Measurements from ENCODE around the gene GPR39. TPM values are rescaled to one million over a fixed set of nuclear protein-coding genes. Genes with fewer than 3 reads are reported as not detected.

Gene GPR39
- total RNA-seq, 1 donor from 2014 or later, result 7.1 TPM

GRCh38 chr2:132426656-132427055, 10.1 kb downstream of the GPR39 start:
- no peak overlapping the region for H3K4me3 ChIP-seq (ENCODE audit: low read depth, low read length)
- DNase-seq (ENCODE audit: low read depth) (no peak), FAIRE-seq (no peak)
- no peaks in the 10 kb centered on the region for H3K36me3 ChIP-seq (ENCODE audit: control insufficient read depth, insufficient read depth, low read length)
- TF ChIP-seq CTCF (IDR thresholded peaks at IDR 0.05; ENCODE audit: insufficient read depth, low read length, severe bottlenecking), result no peak
- no peaks in the 10 kb centered on the region for H3K27me3 ChIP-seq (ENCODE audit: control insufficient read depth, insufficient read depth, low read length)

GRCh38 chr2:132429351-132429750, 12.7 kb downstream of the GPR39 start:
- H3K4me3 ChIP-seq (ENCODE audit: low read depth, low read length), result no peak overlapping the region
- no peak for FAIRE-seq
- H3K27me3 ChIP-seq (ENCODE audit: control insufficient read depth, insufficient read depth, low read length), result no peaks in the 10 kb centered on the region
- no peak for DNase-seq (ENCODE audit: low read depth)
- H3K36me3 ChIP-seq (ENCODE audit: control insufficient read depth, insufficient read depth, low read length), result no peaks in the 10 kb centered on the region
- TF ChIP-seq CTCF (IDR thresholded peaks at IDR 0.05; ENCODE audit: insufficient read depth, low read length, severe bottlenecking), result no peak

- Histone ChIP-seq H3K36me3 (ENCODE audit: control insufficient read depth, insufficient read depth, low read length) (no peaks in the 10 kb centered on the region), H3K27me3 (ENCODE audit: control insufficient read depth, insufficient read depth, low read length) (no peaks in the 10 kb centered on the region), H3K4me3 (ENCODE audit: low read depth, low read length) (no peak overlapping the region)
- TF ChIP-seq CTCF (IDR thresholded peaks at IDR 0.05; ENCODE audit: insufficient read depth, low read length, severe bottlenecking), result no peak
- FAIRE-seq, result no peak
- peak; percentile 71 for DNase-seq (ENCODE audit: low read depth)
Measured at GRCh38 chr2:132429941-132430573, 13.5 kb downstream of the GPR39 start.

GRCh38 chr2:132430895-132431294, 14.3 kb downstream of the GPR39 start:
- peak; percentile 60 for FAIRE-seq

GRCh38 chr2:132437852-132438669, 21.5 kb downstream of the GPR39 start:
- no peaks in the 10 kb centered on the region for H3K27me3 ChIP-seq (ENCODE audit: control insufficient read depth, insufficient read depth, low read length)
- DNase-seq (ENCODE audit: low read depth), result peak; percentile 42
- H3K36me3 ChIP-seq (ENCODE audit: control insufficient read depth, insufficient read depth, low read length), result no peaks in the 10 kb centered on the region
- peak; percentile 90 for FAIRE-seq
- H3K4me3 ChIP-seq (ENCODE audit: low read depth, low read length), result no peak overlapping the region
- TF ChIP-seq CTCF (IDR thresholded peaks at IDR 0.05; ENCODE audit: insufficient read depth, low read length, severe bottlenecking), result no peak

More at GRCh38 chr2:132430895-132431294, 14.3 kb downstream of the GPR39 start:
- Histone ChIP-seq H3K27me3 (ENCODE audit: control insufficient read depth, insufficient read depth, low read length) (no peaks in the 10 kb centered on the region), H3K36me3 (ENCODE audit: control insufficient read depth, insufficient read depth, low read length) (no peaks in the 10 kb centered on the region), H3K4me3 (ENCODE audit: low read depth, low read length) (no peak overlapping the region)
- no peak for TF ChIP-seq CTCF (IDR thresholded peaks at IDR 0.05; ENCODE audit: insufficient read depth, low read length, severe bottlenecking)
- peak; percentile 86 for DNase-seq (ENCODE audit: low read depth)

Data from bronchial epithelial cell (primary cell).